Activated CD8-positive, alpha-beta memory T cell treated with anti-CD3 and anti-CD28 coated beads for 48 hours (primary cell): ENCODE results near the gene WASL.
A peak's percentile ranks its signal among the peaks of the same experiment; 100 is the strongest.
"Not testable (repeated sequence)": the region's sequence is repeated elsewhere in the genome, so short reads cannot be mapped to it uniquely, and the experiment has no call there.

ENCODE experiments used
- DNase-seq, 3 experiments: peaks; one replicate each; pipeline ENCODE4 v3.0.0-alpha.2; 2020; ENCODE audit warnings: low read depth in 2 of 3, low spot score in 2 of 3

The WASL gene

DNA sequence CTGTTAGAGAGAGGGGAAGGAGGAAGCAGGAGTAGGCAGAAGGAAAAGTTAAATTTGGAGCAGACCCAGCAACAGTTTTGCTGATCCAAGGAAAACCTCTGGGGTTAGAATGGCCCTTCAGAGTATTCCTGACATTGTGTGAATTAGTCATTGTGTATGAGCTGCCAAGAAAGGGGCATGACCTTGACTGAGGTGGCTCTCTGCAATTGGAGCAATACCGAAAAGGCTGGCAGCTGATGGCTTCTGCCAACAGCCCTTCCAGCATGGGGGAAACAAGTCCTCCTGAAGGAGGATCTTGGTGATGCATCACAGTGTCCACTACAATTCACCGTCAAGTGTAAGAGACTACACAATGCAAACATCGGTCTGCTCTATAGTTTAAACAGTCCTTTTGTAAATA, 20.6 kb upstream of the WASL start:
- DNase-seq, result no peak

DNA sequence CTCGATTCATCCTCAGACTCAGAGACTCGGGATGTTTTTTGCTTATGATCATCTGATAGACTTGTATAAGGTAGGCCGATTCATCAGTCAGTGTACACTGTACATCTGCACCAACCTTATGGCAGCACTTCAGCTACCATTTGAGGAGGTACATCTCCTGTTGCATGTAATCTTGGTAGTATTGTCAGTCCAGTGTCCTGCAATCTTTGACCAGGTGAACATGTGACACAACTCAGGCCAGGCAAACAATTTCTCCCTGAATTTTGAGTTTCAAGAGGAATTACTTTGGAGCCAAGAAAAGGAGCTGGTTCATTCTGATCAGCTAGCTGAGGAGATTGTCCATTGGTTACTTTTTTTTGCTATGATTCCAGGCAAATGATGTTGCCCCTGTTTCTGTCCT, 19.7 kb upstream of the WASL start:
- no peak for DNase-seq

DNA sequence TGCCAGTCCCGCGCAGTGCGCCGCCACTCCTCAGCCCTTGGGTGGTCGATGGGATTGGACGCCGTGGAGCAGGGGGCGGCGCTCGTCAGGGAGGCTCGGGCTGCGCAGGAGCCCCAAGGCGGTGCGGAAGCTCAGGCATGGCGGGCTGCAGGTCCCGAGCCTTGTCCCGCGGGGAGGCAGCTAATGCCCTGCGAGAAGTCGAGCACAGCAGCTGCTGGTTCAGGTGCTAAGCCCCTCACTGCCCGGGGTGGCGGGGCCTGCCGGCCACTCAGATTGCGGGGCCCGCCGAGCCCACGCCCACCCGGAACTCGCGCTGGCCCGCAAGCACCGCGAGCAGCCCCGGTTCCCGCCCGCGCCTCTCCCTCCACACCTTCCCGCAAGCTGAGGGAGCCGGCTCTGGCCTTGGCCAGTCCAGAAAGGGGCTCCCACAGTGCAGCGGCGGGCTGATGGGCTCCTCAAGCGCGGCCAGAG, 14.4 kb upstream of the WASL start:
- no peak for DNase-seq

DNA sequence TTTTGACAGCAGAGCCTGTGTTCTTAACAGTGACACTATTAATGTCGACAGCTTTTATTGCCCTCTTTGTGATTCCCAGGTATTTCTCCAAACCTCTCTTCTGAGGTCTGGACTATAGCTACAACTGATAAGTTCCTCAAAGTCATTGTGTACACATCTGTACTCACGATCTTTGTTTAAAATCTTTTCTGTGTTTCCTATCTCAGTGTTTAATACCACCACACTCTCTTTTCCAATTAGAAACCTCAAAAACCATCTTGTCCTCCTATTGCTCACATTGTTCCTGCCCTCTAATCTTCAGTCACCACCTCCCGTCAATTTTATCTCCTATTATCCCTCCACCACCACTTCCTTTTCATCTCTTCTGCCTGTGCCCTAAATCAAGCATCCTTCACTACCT, 12.9 kb upstream of the WASL start:
- DNase-seq, result no peak

DNA sequence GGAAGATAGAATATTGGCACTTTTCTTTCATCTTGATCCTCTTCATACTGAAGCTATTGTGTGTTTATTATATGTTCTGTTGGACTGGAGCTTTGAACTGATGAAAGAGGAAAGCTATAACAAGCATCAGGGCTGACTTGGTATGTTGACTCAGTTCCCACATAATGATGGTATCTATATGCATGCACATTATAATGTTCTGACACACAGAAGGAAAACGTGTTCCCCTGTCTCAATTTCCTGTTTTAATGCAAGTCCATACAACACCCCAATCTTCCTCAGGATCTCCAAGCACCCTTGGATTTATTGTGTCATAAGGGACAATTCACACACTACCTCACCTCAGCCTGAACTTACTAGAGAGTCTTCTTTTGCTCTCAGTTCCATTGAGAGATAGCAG, 8.3 kb upstream of the WASL start:
- no peak for DNase-seq

DNA sequence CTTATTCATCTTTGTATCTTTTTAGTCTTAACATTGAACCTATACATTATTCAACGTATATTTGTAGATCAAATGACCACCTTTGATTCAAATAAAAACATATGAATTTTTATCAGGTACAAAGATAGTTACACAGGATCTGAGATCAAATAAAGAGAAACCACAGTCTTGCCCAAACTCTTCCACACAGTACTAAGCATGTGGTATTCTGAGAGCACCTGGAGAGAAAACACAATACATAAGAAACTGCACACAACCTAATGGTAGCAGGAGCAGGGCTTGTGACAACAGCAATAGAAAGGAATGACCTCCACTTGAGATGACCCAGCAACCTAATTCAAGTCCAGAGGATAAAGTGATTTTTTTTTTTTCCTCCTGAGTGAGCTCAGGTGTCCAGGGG, 6.5 kb upstream of the WASL start:
- DNase-seq, result no peak

DNA sequence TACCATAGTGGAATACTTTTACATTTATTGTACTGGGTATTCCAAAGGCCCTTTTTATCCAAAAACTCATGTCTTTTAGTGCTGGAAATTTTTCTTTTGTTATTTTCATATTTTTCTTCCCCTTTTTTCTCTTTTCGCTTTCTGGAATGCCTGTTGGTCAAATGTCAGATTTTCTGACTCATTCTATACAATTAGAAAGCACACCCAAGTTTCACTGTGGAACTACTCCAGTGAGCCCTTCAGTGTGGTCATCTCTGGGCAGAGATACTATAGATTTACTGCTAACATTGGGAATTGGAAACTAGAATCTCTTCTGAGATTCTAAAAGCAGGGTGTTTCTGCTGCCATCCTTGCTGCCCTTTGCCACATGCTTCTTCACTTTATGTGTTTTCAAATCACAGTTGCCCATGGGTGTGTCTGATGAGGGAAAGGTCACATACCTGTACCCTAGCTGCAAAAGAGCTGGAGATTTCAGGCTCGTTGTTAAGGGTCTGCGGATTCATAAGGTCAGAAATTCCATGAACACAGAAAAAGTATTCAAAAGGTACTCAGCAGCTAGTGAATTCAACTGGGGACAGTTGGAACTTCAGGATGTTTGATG, 5.6 kb upstream of the WASL start:
- no peak for DNase-seq

DNA sequence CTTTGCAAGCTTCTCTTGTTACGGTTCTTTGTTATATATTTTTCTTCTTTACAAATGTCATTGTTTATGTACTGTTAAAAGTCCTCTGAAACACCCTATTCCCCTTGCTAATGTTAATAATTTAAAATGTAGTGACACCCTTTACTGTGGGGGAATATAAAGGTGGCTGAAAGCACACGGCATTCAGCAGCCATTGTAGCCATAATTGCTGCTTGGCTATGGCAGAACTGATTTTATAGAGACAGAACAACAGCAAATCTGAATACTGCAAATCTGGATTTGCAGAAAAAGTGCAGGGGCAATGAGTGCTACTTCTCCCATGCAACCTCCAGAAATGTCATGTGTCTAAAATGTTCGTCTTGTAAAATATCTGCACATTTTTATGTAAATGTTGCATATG, 3.7 kb upstream of the WASL start:
- DNase-seq, result no peak

DNA sequence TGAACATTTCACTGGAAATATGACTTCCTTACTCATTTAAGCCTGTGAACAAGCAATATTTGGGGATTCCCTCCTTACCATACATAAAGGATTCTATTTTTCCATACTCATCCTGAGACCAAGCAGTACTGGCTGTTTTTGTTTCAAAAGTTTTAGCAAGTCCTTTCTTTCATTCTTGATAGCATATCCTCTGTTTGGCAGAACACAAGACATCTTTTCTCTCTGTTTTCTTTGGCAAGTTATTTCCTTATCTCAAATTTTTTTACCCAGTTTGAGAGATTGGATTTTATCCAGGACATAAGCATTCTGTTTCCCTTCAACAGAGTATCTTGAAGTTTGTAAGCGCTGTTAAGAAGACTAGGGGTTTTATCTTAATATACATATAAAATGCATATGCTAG, 3.0 kb upstream of the WASL start:
- DNase-seq, result no peak

DNA sequence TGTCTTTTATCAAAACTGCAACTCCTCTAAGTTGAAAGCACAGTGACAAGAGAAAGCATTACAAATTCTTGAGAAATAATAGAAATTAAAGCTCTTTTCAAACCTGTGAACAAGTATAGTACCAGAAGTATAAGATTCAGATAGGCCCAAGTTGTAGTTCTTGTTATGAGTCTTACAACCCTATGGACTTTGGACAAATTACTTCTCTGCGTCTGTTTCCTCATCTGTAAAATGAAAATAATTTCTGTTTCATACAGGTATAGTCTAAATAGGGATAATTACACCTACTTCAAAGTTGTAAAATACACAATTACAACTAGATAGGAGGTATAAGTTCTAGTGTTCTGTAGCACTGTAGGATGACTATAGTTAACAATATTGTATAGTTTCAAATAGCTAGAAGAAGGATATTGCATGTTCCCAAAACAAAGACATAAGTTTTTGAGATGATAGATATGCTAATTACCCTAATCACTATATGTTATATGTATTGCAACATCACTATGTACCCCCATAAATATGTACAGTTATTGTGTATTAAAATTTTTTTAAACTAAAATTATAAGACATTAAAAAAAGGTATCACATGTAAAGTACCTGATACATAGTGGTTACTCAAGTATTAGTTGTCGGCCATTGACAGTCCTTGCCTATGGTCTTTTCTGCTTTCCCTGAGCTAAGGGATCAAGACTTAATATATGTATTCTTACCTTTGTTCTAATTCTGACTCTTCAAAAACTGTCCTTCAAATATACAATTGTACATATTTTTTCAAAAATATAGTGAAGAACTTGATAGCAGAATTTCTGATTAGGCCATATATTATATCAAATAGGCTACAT, 1.8 kb upstream of the WASL start:
- DNase-seq, result no peak

DNA sequence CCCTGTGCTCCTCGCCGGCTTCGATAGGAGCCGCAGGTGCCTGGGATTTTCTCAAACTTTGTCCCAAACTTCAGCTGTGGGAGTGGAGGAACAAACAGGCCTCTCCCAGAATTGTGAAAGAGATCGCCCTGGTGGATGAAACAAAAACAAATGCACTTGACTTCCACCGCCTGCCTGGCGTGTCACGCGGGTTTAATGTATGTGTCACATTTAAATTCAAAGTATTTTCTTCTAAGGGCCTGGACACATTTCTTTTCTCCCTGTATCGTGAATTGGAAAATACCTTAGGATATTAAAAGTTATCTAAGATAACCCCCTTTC, 694 bp upstream of the WASL start:
- DNase-seq, result no peak

DNA sequence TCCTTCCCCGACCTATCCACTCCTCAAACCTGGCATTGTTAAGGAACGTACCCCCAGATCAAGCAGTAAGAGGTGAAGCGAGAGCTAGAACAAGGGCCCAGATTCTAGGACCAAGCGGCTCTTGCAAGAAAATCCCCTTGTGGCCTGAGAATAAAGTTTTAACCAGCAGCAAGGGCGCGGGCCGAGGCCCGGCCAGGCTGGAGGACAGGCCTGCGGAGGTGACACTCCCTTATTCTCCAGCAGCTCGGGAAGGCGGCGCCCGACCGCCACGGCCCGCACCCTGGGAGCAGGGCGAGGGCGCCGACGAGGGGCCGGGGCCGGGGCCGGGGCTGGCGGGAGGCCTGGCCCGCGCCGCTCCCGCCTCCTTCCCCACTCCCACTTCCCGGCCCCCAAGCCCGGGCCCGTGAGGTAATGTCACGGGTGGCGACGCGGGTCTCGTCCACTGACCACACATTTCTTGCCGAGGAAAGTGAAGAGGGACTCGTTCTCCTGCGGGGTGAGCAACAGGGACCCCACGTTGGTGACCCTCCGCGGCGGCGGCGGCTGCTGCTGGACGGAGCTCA, 551 bp downstream of the WASL start:
- DNase-seq, result peak in 1 of 3 experiments; percentile 5

DNA sequence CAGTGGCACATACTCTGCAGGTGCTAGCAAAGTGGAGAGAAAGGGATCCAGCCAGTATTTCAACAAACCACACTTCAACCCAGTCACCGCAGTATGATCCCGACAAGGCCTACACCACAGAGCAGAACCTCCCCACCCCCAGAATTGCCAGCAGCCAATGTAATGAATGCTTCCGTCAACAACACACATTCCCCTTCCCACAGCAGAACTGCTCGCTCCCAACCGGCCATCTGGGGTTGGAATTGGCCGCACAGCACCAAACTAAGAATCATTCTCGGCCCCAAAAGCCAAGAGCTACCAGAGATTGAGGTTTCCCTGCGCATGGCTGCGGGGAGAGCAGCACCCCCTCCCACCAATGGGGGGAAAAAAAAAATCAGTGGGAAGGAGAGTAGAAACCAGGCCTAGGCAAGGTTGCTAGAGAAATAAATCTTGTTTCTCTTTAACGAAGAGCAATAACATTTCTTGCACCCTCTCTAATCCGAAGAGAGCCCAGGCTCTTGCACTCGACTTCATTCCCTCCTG, 1.1 kb downstream of the WASL start:
- peak in 1 of 3 experiments; percentile 2 for DNase-seq

DNA sequence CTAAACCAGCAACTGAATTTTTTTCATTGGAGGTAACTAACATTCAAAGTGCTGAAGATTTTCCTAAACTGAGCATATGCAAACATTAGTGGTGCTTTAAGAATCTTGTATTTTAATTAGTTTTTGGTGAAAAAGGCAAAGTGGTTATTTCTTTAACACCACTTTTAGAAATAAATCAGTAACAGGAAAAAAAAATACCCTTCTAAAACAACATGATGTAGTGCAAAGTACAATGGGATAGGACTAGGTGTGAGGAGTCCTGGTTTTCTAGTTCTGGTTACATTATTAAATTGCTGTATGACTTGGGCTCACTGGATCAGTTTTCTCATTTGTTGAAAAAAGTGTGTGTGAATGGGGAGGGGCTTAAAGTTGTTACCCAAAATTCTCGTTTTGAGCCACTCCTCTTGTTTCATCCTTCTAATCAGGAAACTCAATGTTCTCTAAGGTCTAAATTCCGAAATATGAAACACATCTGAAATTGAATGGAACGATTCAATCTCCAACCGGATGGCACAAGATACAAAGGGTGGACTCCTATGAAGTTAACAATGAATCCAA, 1.8 kb downstream of the WASL start:
- no peak for DNase-seq

DNA sequence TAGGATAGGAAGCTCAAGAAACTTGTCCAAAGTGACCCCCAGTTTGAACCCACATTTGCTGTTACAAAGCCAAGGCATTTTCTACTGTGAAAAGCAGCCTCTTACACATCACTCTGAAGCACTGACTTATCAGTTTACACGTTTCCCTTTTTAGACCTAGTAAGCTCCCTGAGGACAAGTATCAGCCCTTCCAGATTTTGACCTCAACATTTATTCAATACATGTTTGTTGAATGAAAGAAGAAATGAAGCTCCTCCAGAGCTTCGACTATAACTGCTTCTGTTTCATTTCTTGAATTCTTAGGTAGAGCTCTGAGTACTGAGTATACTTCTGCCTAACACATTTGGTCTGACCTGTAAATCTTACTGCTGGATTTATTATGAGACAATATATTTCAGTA, 2.7 kb downstream of the WASL start:
- DNase-seq, result no peak

DNA sequence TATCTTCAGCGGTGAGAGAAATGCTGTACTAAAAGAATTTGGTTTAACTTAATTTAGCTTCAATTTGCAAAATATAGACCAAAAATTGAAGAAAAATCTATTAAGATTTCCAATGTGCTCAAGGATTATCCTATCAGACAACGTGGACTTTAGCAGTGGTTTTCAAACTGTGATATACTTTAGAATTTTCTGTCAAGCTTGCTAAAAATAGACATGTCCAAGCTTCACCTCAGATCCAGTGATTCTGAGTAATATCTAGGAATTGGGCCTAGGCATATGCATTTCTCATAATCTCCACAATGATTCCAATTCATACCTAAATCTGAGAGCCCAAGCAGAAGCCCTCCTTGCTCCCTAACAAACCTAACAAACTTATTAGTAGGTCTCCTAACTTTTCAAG, 3.4 kb downstream of the WASL start:
- DNase-seq, result no peak

DNA sequence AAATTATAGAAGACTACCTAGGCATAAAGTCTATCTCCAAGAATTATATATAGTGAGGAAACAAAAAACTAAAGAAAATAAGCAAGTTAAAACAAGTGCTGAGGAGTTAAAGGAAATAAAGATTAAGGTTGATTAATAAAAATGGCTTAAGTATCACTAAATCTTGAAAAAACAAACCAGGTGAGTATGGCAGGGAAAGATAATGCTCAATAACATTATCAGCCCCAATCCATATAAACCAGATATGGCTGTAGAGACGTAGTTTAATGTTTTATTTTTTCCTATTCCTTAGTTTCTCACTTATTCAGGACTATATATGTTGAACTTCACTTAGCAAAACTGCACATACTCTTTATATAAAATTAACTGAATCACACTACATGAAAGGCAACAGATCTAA, 4.4 kb downstream of the WASL start:
- DNase-seq, result no peak

DNA sequence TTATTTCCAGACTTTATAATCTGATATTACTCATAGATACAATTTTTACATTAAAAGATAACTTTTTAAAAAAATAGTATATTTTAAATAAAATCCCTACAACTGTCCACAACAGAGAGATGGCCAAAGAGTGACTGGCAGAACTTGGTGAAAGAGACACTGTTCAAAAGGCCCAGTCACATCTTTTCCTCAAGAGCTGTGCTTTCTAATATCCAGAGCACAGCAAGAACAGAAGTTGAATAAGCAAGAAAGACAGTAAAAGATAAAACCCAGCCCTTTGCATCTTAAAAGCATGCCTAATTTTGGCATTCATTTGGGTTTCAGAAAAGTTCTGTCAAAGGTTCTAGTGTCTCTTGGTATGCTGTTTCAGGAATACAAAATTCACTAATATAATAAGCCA, 6.9 kb downstream of the WASL start:
- DNase-seq, result no peak

DNA sequence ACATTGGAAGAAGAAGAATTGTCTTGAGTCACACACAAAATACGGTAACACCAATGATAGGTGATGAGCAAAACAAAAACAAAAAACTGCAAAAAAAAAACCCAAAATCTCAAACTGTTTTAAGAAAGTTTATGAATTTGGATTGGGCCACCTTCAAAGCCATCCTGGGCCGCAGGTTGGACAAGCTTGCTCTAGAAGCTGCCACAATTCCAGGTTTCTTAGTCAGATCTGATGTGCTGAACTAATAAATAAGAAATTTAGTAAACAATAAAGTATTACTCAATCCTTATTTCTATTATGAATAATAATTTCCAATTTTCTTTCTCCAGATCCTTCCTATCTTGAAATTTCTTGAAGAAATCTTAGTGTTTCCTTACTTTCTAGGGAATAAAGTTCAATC, 10.0 kb downstream of the WASL start:
- no peak for DNase-seq

DNA sequence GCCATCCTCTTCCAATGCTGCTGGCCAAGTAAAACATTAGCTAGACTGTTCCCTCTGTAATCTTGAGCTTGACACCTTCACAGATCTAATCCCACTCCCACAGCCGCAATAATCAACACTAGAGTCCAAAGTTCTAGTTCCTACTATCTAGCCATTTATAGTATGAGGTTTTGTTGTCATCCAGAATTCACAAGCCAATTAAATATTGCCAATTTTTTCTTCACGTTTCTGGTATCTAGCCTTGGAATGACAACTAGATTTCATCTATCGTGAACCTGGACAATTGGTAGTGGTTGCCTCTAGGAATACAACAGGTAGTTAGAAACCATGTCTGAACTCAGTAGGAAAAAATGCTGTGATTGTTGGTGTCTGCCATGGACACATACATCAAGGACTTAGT, 10.4 kb downstream of the WASL start:
- no peak for DNase-seq

DNA sequence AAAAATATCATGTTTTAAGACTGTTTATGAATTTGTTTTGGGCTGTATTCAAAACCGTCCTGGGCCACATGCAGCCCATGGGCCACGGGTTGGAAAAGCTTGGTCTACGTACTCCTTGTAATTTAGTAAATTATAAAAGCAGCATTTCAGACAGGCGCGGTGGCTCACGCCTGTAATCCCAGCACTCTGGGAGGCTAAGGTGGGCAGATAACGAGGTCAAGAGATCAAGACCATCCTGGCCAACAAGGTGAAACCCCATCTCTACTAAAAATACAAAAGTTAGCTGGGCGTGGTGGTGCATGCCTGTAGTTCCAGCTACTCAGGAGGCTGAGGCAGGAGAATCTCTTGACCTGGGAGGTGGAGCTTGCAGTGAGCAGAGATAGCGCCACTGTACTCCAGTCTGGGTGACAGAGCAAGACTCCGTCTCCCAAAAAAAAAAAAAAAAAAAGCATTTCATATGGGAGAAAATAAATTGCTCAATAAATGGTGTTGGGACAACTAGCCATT, 11.6 kb downstream of the WASL start:
- not testable (repeated sequence) for DNase-seq

DNA sequence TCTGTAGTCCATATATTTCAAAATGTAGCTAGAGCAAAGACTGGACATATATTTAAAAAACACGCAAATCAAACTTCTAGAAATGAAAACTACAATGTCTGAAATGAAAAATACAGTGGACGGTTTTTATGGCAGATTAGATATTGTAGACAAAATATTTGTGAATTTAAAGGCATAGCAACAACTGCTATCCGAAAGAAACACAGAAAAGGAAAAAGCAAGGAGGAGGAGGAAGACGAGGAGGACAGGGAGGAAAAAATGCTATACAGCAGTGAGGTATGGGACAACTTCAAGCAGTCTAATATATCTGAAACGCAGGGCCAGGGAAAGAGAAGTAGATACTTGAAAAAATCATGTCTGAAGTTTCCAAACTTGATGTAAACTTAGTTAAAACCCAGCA, 13.3 kb downstream of the WASL start:
- no peak for DNase-seq
